ENCODE measurements around the gene RALGPS1.

Gene RALGPS1

DNA sequence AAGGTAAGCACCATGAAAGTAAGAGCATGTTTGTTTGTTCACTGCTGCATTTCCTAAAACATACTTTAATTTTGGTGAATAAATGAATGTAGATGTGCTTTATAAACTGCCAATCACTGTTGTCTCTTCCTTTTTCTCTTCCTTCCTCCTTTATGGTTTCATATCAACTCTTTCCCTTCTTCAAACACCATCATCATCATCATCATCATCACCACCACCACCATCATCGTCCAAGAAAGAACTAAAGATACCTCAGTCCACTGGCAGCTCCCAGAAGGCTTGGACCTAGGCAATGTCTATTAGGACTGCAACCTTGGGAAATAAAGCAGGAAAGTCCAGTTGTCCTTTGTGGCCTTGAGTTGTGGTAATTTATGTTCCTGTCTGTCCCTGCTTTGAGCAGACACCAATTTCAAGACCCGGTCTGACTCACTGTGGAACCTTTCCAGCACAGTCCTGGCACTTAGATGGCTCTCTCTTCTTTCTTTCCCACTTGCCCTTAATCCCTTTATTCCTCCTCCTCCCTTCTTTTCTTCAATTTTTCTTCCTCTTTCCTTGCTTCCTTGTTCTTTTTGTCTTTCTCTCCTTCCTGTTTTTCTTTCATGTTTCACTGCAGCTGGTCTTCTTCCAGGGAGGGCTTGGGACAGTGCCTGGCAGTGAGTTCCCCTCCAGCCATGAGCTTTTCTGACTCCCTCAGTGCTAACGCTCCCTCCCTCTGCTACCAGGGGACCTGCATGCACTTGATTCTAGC lies 108.5 kb downstream of the RALGPS1 start:
- TF ChIP-seq, protein P1, sequence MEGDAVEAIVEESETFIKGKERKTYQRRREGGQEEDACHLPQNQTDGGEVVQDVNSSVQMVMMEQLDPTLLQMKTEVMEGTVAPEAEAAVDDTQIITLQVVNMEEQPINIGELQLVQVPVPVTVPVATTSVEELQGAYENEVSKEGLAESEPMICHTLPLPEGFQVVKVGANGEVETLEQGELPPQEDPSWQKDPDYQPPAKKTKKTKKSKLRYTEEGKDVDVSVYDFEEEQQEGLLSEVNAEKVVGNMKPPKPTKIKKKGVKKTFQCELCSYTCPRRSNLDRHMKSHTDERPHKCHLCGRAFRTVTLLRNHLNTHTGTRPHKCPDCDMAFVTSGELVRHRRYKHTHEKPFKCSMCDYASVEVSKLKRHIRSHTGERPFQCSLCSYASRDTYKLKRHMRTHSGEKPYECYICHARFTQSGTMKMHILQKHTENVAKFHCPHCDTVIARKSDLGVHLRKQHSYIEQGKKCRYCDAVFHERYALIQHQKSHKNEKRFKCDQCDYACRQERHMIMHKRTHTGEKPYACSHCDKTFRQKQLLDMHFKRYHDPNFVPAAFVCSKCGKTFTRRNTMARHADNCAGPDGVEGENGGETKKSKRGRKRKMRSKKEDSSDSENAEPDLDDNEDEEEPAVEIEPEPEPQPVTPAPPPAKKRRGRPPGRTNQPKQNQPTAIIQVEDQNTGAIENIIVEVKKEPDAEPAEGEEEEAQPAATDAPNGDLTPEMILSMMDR (IDR thresholded peaks at IDR 0.05; ENCODE audit: low read depth, low read length): no peak
- DNase-seq (ENCODE audit: low read depth in 2 of 2): peak in 1 of 2 donors; percentile 24
- no peak overlapping the region for H3K4me3 ChIP-seq (replicated peaks in 1 of 2; ENCODE audit: low read depth in 2 of 2, low read length in 2 of 2)

DNA sequence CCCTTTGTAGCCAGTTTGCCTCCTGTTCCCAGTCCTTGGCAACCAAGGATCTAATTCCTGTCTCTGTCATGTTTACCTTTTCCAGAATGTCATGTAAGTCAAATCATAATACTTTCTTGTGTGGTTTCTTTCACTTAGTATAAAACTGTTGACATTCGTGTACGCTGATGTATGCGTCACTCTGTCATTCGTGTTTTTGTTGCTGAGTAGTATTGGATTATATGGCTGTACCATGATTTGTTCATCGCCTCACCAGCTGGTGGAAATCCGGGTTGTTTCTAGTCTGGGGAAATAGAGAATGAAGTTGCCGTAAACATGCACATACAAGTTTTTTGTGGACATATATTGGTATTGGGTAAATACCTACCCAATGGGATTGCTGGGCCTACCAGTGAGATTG lies 110.5 kb downstream of the RALGPS1 start:
- DNase-seq (ENCODE audit: low read depth in 2 of 2): no peak
- H3K4me3 ChIP-seq (replicated peaks in 1 of 2; ENCODE audit: low read depth in 2 of 2, low read length in 2 of 2): no peak overlapping the region
- TF ChIP-seq, protein P1 (IDR thresholded peaks at IDR 0.05; ENCODE audit: low read depth, low read length): no peak

DNA sequence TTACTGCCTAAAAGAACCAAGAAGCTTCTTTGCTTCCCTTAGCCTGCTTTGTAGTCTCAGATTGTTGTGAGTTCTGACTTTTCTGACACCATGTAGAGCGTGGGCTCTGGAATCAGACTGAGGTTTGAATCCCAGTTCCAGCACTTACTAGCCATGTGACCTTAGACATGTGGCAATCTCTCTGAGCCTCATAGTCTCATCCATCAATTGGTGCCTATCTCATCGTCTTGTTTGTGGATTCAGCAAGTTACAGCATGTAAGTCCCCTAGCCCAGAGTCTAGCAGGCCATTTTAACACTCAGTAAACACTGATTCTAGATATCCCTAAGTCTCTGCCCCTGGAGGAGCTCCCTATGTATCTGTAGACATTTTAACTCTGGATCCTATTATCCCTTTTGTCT lies 113.1 kb downstream of the RALGPS1 start:
- TF ChIP-seq, protein P1 (IDR thresholded peaks at IDR 0.05; ENCODE audit: low read depth, low read length): no peak
- DNase-seq (ENCODE audit: low read depth in 2 of 2): no peak
- H3K4me3 ChIP-seq (replicated peaks in 1 of 2; ENCODE audit: low read depth in 2 of 2, low read length in 2 of 2): no peak overlapping the region

DNA sequence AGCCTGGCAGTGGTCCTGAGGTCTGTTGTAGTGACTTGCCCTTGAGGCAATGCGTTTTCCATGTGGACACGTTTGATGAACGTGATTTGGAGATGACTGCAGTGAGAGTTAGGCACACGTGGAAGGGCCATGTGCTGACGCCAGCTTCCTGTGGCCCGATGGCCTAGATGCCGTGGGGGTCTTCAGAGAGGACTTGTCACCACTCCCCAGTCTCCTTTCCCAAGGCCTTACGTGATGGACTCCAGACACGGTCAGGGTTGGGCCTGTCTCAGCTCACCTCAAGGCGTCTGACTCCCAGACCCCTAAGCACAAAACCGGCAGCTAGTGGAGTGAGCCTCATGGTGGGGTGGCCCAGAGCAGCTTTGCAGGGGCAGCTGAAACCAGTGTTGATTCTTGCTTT lies 115.0 kb downstream of the RALGPS1 start:
- TF ChIP-seq, protein P1 (IDR thresholded peaks at IDR 0.05; ENCODE audit: low read depth, low read length): no peak
- no peak for DNase-seq (ENCODE audit: low read depth in 2 of 2)
- H3K4me3 ChIP-seq (replicated peaks in 1 of 2; ENCODE audit: low read depth in 2 of 2, low read length in 2 of 2): no peak overlapping the region

DNA sequence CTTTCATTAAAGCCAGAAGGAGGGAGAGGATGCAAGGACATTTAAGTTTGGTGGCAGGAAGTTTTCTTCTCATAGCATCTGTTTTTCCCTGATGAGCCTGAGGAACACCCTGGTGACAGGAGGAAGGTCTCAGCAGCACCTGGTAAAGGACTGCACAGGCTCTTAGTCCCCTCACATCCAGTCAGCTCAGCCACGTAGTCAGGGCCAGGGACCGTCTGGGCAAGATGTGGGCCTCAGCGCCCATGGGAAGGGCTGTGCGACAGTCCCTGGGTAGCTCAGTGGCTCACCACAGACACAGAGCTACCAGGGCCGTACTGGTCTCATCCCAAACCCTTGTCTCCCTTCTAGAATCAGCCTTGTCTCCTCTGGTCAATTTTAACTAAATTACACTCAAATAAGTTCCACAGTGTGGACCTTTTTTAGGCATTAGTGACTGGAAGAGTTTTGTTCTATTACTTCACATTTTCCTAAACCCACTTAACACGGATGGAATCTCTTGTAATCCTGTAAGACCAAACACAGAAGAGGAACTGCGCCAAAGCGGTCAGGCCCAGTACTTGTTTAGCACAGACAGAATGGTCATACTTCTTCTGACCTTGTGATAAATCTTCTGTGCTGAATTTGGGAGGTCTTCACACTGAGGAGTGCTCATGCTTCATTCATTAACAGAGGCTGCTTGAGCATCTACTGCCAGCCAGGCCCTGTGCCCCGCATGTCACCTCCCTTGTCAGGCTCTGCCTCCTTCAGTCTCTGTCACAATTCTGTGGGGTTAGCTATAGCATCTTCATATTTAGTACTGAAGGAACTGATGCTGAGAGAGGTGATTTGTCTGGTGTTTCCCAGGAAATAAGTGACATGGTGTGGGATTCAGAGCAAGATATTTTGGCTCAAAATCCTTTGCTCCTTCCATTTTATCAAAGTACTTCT lies 116.5 kb downstream of the RALGPS1 start:
- DNase-seq (ENCODE audit: low read depth in 2 of 2): no peak
- TF ChIP-seq, protein P1 (IDR thresholded peaks at IDR 0.05; ENCODE audit: low read depth, low read length): no peak

DNA sequence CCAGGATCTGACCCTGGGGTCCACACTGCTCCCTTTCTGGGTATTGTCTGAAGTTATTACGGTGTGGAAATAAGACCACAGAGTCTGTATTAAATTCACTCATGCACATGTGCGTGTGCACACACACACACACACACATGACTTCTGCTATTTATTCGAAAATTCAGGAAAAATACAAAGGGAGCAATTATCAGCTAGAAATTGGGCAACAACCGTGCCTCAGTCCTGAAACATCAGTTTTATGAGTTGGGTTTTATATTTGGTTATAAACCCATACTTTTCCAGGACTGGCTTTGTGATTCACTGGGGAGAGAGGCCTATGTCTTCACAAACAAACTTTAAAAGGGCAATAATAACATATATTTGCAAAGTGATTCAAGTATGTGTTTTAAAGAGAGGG lies 117.7 kb downstream of the RALGPS1 start:
- no peak overlapping the region for H3K4me3 ChIP-seq (replicated peaks in 1 of 2; ENCODE audit: low read depth in 2 of 2, low read length in 2 of 2)
- DNase-seq (ENCODE audit: low read depth in 2 of 2): no peak
- TF ChIP-seq, protein P1 (IDR thresholded peaks at IDR 0.05; ENCODE audit: low read depth, low read length): no peak

More for the DNA sequence above, 116.5 kb downstream of the RALGPS1 start:
- no peak overlapping the region for H3K4me3 ChIP-seq (replicated peaks in 1 of 2; ENCODE audit: low read depth in 2 of 2, low read length in 2 of 2)
